Vagina (tissue), 2 donors: ENCODE measurements around the gene ARHGAP33.

Source experiments
- POLR2A ChIP-seq, 2 donors: fragments of 450-650 bp; IDR thresholded peaks; one replicate each; pipeline ENCODE4 v1.6.1; 2017; ENCODE audit warnings: antibody characterized with exemption in 2 of 2, mild to moderate bottlenecking in 2 of 2, moderate library complexity in 2 of 2
- POLR2AphosphoS5 ChIP-seq, 2 donors: sonication (generic); formaldehyde crosslinking; IDR thresholded peaks; one replicate each; pipeline ENCODE4 v1.9.0; 2017; ENCODE audit warnings: antibody characterized with exemption in 2 of 2, mild to moderate bottlenecking in 2 of 2, low read depth in 1 of 2; ENCODE audit not compliant: insufficient read depth in 1 of 2
- TF ChIP-seq, protein P1 (sequence below), 3 experiments: fragments of 450-650 bp in 2 of 3; fragments of 200-600 bp in 1 of 3; sonication (generic) in 1 of 3; IDR thresholded peaks; one replicate each; pipeline ENCODE4 v1.5.1; 2017 to 2019; ENCODE audit warnings: antibody characterized with exemption in 3 of 3, mild to moderate bottlenecking in 2 of 3, moderate library complexity in 2 of 3

DNA sequence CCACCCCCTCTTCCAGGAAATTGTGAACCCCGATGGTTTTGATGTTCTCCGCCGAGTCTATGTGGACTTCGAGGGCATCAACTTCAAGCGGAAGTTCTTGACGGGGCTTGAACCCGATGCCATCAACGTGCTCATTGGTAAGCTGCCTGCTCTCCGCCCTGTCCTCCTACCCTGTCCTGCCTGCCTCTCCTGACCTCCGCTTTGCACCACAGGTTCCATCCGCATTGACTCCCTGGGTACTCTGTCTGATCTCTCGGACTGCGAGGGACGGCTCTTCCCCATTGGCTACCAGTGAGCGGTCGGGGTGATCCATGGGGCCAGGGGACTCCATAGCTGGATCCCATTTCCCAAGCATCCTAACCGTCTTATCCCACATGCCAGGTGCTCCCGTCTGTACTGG, 45.0 kb upstream of the ARHGAP33 start:
- TF ChIP-seq, protein P1, sequence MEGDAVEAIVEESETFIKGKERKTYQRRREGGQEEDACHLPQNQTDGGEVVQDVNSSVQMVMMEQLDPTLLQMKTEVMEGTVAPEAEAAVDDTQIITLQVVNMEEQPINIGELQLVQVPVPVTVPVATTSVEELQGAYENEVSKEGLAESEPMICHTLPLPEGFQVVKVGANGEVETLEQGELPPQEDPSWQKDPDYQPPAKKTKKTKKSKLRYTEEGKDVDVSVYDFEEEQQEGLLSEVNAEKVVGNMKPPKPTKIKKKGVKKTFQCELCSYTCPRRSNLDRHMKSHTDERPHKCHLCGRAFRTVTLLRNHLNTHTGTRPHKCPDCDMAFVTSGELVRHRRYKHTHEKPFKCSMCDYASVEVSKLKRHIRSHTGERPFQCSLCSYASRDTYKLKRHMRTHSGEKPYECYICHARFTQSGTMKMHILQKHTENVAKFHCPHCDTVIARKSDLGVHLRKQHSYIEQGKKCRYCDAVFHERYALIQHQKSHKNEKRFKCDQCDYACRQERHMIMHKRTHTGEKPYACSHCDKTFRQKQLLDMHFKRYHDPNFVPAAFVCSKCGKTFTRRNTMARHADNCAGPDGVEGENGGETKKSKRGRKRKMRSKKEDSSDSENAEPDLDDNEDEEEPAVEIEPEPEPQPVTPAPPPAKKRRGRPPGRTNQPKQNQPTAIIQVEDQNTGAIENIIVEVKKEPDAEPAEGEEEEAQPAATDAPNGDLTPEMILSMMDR (IDR thresholded peaks at IDR 0.05): no peak
- no peak for TF ChIP-seq POLR2AphosphoS5 (IDR thresholded peaks at IDR 0.05; ENCODE audit: insufficient read depth in 1 of 2, low read depth in 1 of 2)
- TF ChIP-seq POLR2A (IDR thresholded peaks at IDR 0.05): no peak
